HG02885 (cell line): ENCODE results near the gene SAE1.

Experiments
- ATAC-seq: cut with Tn5 transposase; IDR thresholded peaks from one replicate; pipeline ENCODE4 v1.9.1; 2021; ENCODE audit warnings: mild to moderate bottlenecking; ENCODE audit not compliant: unreplicated experiment, poor library complexity

Gene SAE1

GRCh38 chr19:47156861-47157430 lies 26.3 kb downstream of the SAE1 start:
- ATAC-seq, result no peak

GRCh38 chr19:47157431-47158321 lies 27.0 kb downstream of the SAE1 start:
- ATAC-seq, result no peak

- no peak for ATAC-seq
Observed at GRCh38 chr19:47158367-47158791, 27.7 kb downstream of the SAE1 start.

GRCh38 chr19:47158879-47159503 lies 28.4 kb downstream of the SAE1 start:
- ATAC-seq, result no peak

GRCh38 chr19:47161876-47162489 lies 31.3 kb downstream of the SAE1 start:
- no peak for ATAC-seq

- no peak for ATAC-seq
Observed at GRCh38 chr19:47168065-47168464, 37.4 kb downstream of the SAE1 start.

- ATAC-seq, result no peak
Observed at GRCh38 chr19:47172666-47173455, 42.2 kb downstream of the SAE1 start.

- no peak for ATAC-seq
Observed at GRCh38 chr19:47176071-47176626, 45.5 kb downstream of the SAE1 start.

- ATAC-seq, result no peak
Observed at GRCh38 chr19:47176627-47177090, 46.0 kb downstream of the SAE1 start.

- ATAC-seq, result no peak
Observed at GRCh38 chr19:47179653-47180310, 49.1 kb downstream of the SAE1 start.

- no peak for ATAC-seq
Observed at GRCh38 chr19:47183601-47184000, 53.0 kb downstream of the SAE1 start.

GRCh38 chr19:47186446-47187334 lies 56.1 kb downstream of the SAE1 start:
- peak; percentile 82 for ATAC-seq

GRCh38 chr19:47187335-47187655 lies 56.7 kb downstream of the SAE1 start:
- no peak for ATAC-seq

GRCh38 chr19:47187797-47188196 lies 57.2 kb downstream of the SAE1 start:
- no peak for ATAC-seq

GRCh38 chr19:47188507-47189033 lies 57.9 kb downstream of the SAE1 start:
- ATAC-seq, result no peak

- ATAC-seq, result no peak
Observed at GRCh38 chr19:47190167-47190727, 59.6 kb downstream of the SAE1 start.

- ATAC-seq, result no peak
Observed at GRCh38 chr19:47195434-47195833, 64.8 kb downstream of the SAE1 start.

GRCh38 chr19:47197141-47197540 lies 66.5 kb downstream of the SAE1 start:
- no peak for ATAC-seq
